OCI-LY1 (cell line): Measurements from ENCODE around the gene COPS9.

ENCODE experiments used
- EZH2 ChIP-seq: fragments of 200-600 bp; sonication (generic), shearing (Covaris generic); IDR thresholded peaks from 2 replicates; pipeline ENCODE4 v1.8.0; 2017; ENCODE audit warnings: borderline replicate concordance, mixed run types, mild to moderate bottlenecking, antibody characterized with exemption, low read length, moderate library complexity, mixed read lengths
- TF ChIP-seq, protein P1 (sequence below): fragments of 200-600 bp; sonication (generic), shearing (Covaris generic); IDR thresholded peaks from 2 replicates; pipeline ENCODE4 v1.5.1; 2017; ENCODE audit warnings: mild to moderate bottlenecking, antibody characterized with exemption, low read length, moderate library complexity, mixed read lengths

GRCh38 chr2:240162939-240163714, 27.0 kb upstream of the COPS9 start:
- TF ChIP-seq EZH2: no peak
- TF ChIP-seq, protein P1, sequence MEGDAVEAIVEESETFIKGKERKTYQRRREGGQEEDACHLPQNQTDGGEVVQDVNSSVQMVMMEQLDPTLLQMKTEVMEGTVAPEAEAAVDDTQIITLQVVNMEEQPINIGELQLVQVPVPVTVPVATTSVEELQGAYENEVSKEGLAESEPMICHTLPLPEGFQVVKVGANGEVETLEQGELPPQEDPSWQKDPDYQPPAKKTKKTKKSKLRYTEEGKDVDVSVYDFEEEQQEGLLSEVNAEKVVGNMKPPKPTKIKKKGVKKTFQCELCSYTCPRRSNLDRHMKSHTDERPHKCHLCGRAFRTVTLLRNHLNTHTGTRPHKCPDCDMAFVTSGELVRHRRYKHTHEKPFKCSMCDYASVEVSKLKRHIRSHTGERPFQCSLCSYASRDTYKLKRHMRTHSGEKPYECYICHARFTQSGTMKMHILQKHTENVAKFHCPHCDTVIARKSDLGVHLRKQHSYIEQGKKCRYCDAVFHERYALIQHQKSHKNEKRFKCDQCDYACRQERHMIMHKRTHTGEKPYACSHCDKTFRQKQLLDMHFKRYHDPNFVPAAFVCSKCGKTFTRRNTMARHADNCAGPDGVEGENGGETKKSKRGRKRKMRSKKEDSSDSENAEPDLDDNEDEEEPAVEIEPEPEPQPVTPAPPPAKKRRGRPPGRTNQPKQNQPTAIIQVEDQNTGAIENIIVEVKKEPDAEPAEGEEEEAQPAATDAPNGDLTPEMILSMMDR: no peak
